Measurements from ENCODE around the gene PTN.
"Not testable (repeated sequence)": the region's sequence is repeated elsewhere in the genome, so short reads cannot be mapped to it uniquely, and the experiment has no call there.

GRCh38 chr7:137181619-137182018, 161.9 kb downstream of the PTN start:
- not testable (repeated sequence) for TF ChIP-seq CTCF (conservative IDR thresholded peaks at IDR 0.05 in 1 of 2, IDR thresholded peaks at IDR 0.05 in 1 of 2; ENCODE audit: low read depth in 1 of 2, low read length in 2 of 2); EZH2 (IDR thresholded peaks at IDR 0.05; ENCODE audit: low read length, missing control alignments)
